Neuronal stem cell (in vitro differentiated cells): Measurements from ENCODE around the gene TBC1D7.

Experiments used
- DNase-seq: peaks from one replicate; pipeline ENCODE4 v3.0.0-alpha.2; 2013; ENCODE audit warnings: low spot score
- H2AFZ ChIP-seq: one replicate; pipeline ENCODE4 v1.6.1; 2013; ENCODE audit warnings: mild to moderate bottlenecking, low read length, inconsistent platforms
- H2AK5ac ChIP-seq: 2 replicates; pipeline ENCODE4 v1.6.1; 2013; ENCODE audit warnings: low read depth, mild to moderate bottlenecking, inconsistent platforms, low read length, moderate library complexity, mixed read lengths
- H2BK120ac ChIP-seq: 2 replicates; pipeline ENCODE4 v1.6.1; 2013; ENCODE audit warnings: low read depth, mild to moderate bottlenecking, inconsistent platforms, low read length, moderate library complexity, mixed read lengths
- H2BK12ac ChIP-seq: one replicate; pipeline ENCODE4 v1.6.1; 2013; ENCODE audit warnings: low read length, inconsistent platforms
- H2BK15ac ChIP-seq: 2 replicates; pipeline ENCODE4 v1.6.1; 2013; ENCODE audit warnings: mild to moderate bottlenecking, low read length, inconsistent platforms, mixed read lengths
- H2BK5ac ChIP-seq: one replicate; pipeline ENCODE4 v1.6.1; 2013; ENCODE audit warnings: inconsistent platforms, mild to moderate bottlenecking, low read length, moderate library complexity
- H3K14ac ChIP-seq: one replicate; pipeline ENCODE4 v1.6.1; 2013; ENCODE audit warnings: low read length, inconsistent platforms
- H3K18ac ChIP-seq: 2 replicates; pipeline ENCODE4 v1.6.1; 2013; ENCODE audit warnings: low read length, inconsistent platforms
- H3K23ac ChIP-seq: 2 replicates; pipeline ENCODE4 v1.6.1; 2013; ENCODE audit warnings: low read depth, mild to moderate bottlenecking, mixed read lengths, low read length, inconsistent platforms; ENCODE audit not compliant: poor library complexity
- H3K27ac ChIP-seq: replicated peaks from 3 replicates; pipeline ENCODE4 v1.5.1; 2013; ENCODE audit warnings: low read length, inconsistent platforms
- H3K27me3 ChIP-seq, 3 experiments: 2 replicates each; pipeline ENCODE4 v1.6.1; 2013; ENCODE audit warnings: low read length in 3 of 3, mild to moderate bottlenecking in 2 of 3, inconsistent platforms in 1 of 3, low read depth in 1 of 3, mixed read lengths in 1 of 3, moderate library complexity in 1 of 3; ENCODE audit not compliant: control insufficient read depth in 3 of 3, insufficient read depth in 3 of 3
- H3K36me3 ChIP-seq, 2 donors: replicated peaks in 1 of 2; 2 replicates each; pipeline ENCODE4 v1.6.1; 2013; ENCODE audit warnings: low read length in 2 of 2; ENCODE audit not compliant: control insufficient read depth in 2 of 2, insufficient read depth in 2 of 2
- H3K4ac ChIP-seq: 2 replicates; pipeline ENCODE4 v1.6.1; 2013; ENCODE audit warnings: inconsistent platforms, mild to moderate bottlenecking, low read length, moderate library complexity
- H3K4me1 ChIP-seq, 2 donors: 1 replicate in 1 of 2; 2 replicates in 1 of 2; pipeline ENCODE4 v1.6.1; 2013; ENCODE audit warnings: low read length in 2 of 2, low read depth in 1 of 2; ENCODE audit not compliant: control insufficient read depth in 2 of 2, insufficient read depth in 1 of 2
- H3K4me2 ChIP-seq: one replicate; pipeline ENCODE4 v1.6.1; 2013; ENCODE audit warnings: mild to moderate bottlenecking, low read length, inconsistent platforms; ENCODE audit not compliant: insufficient read depth, poor library complexity, severe bottlenecking
- H3K4me3 ChIP-seq, 2 donors: 2 replicates each; pipeline ENCODE4 v1.5.1; 2013; ENCODE audit warnings: low read length in 2 of 2, mild to moderate bottlenecking in 2 of 2, inconsistent platforms in 1 of 2, moderate library complexity in 1 of 2
- H3K79me1 ChIP-seq: one replicate; pipeline ENCODE4 v1.6.1; 2013; ENCODE audit warnings: low read depth, mild to moderate bottlenecking, inconsistent platforms, low read length, moderate library complexity
- H3K9ac ChIP-seq: one replicate; pipeline ENCODE4 v1.6.1; 2013; ENCODE audit warnings: mild to moderate bottlenecking, low read depth, low read length, inconsistent platforms; ENCODE audit not compliant: poor library complexity
- H3K9me3 ChIP-seq, 2 donors: replicated peaks in 1 of 2; 2 replicates each; pipeline versions ENCODE3 to v1.6.1; 2013; ENCODE audit warnings: low read length in 2 of 2, mild to moderate bottlenecking in 2 of 2, inconsistent platforms in 1 of 2, low read depth in 1 of 2, mixed read lengths in 1 of 2, moderate library complexity in 1 of 2; ENCODE audit not compliant: control insufficient read depth in 2 of 2, insufficient read depth in 1 of 2
- H4K8ac ChIP-seq: one replicate; pipeline ENCODE4 v1.6.1; 2013; ENCODE audit warnings: low read depth, mild to moderate bottlenecking, inconsistent platforms, low read length, moderate library complexity
- H4K91ac ChIP-seq: one replicate; pipeline ENCODE4 v1.6.1; 2013; ENCODE audit warnings: low read length, low read depth, mild to moderate bottlenecking, inconsistent platforms; ENCODE audit not compliant: poor library complexity
- WGBS, 2 donors: extraction: QIAGEN DNeasy Blood & Tissue Kit; methylation state at CpG; one replicate each; pipeline ENCODE4 v1.1.7; 2013; ENCODE audit warnings: missing lambda C conversion rate in 2 of 2, mixed read lengths in 1 of 2; ENCODE audit not compliant: insufficient read length in 2 of 2, insufficient replicate concordance in 1 of 2; ENCODE audit errors: extremely low coverage in 2 of 2; 5-methylcytosine and 5-hydroxymethylcytosine counted together

The TBC1D7 gene

GRCh38 chr6:13285705-13286104, 42.6 kb downstream of the TBC1D7 start:
- no peak overlapping the region for H3K23ac ChIP-seq
- H3K4me3 ChIP-seq = no peak overlapping the region
- peaks cover 2% of the 10 kb centered on the region for H3K79me1 ChIP-seq
- no peak overlapping the region for H2AFZ ChIP-seq
- H3K9me3 ChIP-seq = peaks cover 16 to 19% of the 10 kb centered on the region in 2 donors
- H3K36me3 ChIP-seq = peaks cover 13 to 15% of the 10 kb centered on the region in 2 donors
- H3K27me3 ChIP-seq = no peaks in the 10 kb centered on the region
- DNase-seq = no peak
- no peak overlapping the region for H2BK15ac ChIP-seq
- H2BK12ac ChIP-seq = no peak overlapping the region
- no peak overlapping the region for H3K4ac ChIP-seq
- H3K14ac ChIP-seq = no peak overlapping the region
- H4K91ac ChIP-seq = no peak overlapping the region
- H3K27ac ChIP-seq = no peak overlapping the region
- H3K4me1 ChIP-seq = peaks cover 0 to 2% of the 10 kb centered on the region in 2 donors
- H3K9ac ChIP-seq = no peak overlapping the region
- no peak overlapping the region for H4K8ac ChIP-seq
- H3K18ac ChIP-seq = no peak overlapping the region
- WGBS, 2 donors = no CpG with 5 or more reads among the region's 2 CpGs
- no peak overlapping the region for H2BK5ac ChIP-seq
- no peak overlapping the region for H2AK5ac ChIP-seq
- H2BK120ac ChIP-seq = no peak overlapping the region
- H3K4me2 ChIP-seq = no peak overlapping the region

- no peak overlapping the region for H3K27ac ChIP-seq
- H2BK120ac ChIP-seq = no peak overlapping the region
- H2AFZ ChIP-seq = no peak overlapping the region
- DNase-seq = no peak
- no peaks in the 10 kb centered on the region for H3K27me3 ChIP-seq
- H3K14ac ChIP-seq = no peak overlapping the region
- H3K9me3 ChIP-seq = peaks cover 16 to 19% of the 10 kb centered on the region in 2 donors
- no peak overlapping the region for H2BK12ac ChIP-seq
- no CpG with 5 or more reads among the region's 6 CpGs for WGBS, 2 donors
- H2AK5ac ChIP-seq = no peak overlapping the region
- no peak overlapping the region for H3K4me3 ChIP-seq
- no peak overlapping the region for H2BK5ac ChIP-seq
- no peak overlapping the region for H3K23ac ChIP-seq
- H4K91ac ChIP-seq = no peak overlapping the region
- peaks cover 0 to 2% of the 10 kb centered on the region in 2 donors for H3K4me1 ChIP-seq
- no peak overlapping the region for H3K4ac ChIP-seq
- peaks cover 2% of the 10 kb centered on the region for H3K79me1 ChIP-seq
- peaks cover 8 to 13% of the 10 kb centered on the region in 2 donors for H3K36me3 ChIP-seq
- H4K8ac ChIP-seq = no peak overlapping the region
- H3K9ac ChIP-seq = no peak overlapping the region
- no peak overlapping the region for H3K4me2 ChIP-seq
- no peak overlapping the region for H3K18ac ChIP-seq
- H2BK15ac ChIP-seq = no peak overlapping the region
Measured at GRCh38 chr6:13284646-13285045, 43.7 kb downstream of the TBC1D7 start.

- Histone ChIP-seq H2BK120ac (no peak overlapping the region), H3K4me1 (peaks cover 0 to 2% of the 10 kb centered on the region in 2 donors), H3K14ac (no peak overlapping the region), H3K27me3 (no peaks in the 10 kb centered on the region), H2AFZ (no peak overlapping the region), H2BK12ac (no peak overlapping the region), H2AK5ac (no peak overlapping the region), H3K4me3 (peak overlapping the region in 1 of 2 donors; percentile 30), H3K27ac (no peak overlapping the region), H2BK5ac (no peak overlapping the region), H3K18ac (no peak overlapping the region), H2BK15ac (no peak overlapping the region), H4K91ac (no peak overlapping the region), H3K4ac (no peak overlapping the region), H3K23ac (peak overlapping the region; percentile 40), H3K9ac (no peak overlapping the region), H3K9me3 (peaks cover 10 to 14% of the 10 kb centered on the region in 2 donors), H3K36me3 (peaks cover 0 to 5% of the 10 kb centered on the region in 2 donors), H3K79me1 (no peaks in the 10 kb centered on the region), H4K8ac (no peak overlapping the region), H3K4me2 (no peak overlapping the region)
- no peak for DNase-seq
- no CpG with 5 or more reads among the region's 14 CpGs for WGBS, 2 donors
Measured at GRCh38 chr6:13283331-13283730, 45.0 kb downstream of the TBC1D7 start.

- no peak for DNase-seq
- Histone ChIP-seq H3K9ac (no peak overlapping the region), H2BK12ac (no peak overlapping the region), H3K23ac (no peak overlapping the region), H3K4ac (no peak overlapping the region), H3K4me3 (peak overlapping the region in 1 of 2 donors; percentile 33), H3K4me2 (no peak overlapping the region), H3K4me1 (peaks cover 0 to 2% of the 10 kb centered on the region in 2 donors), H2AFZ (no peak overlapping the region), H3K36me3 (peaks cover 0 to 2% of the 10 kb centered on the region in 2 donors), H2AK5ac (no peak overlapping the region), H3K79me1 (no peaks in the 10 kb centered on the region), H3K9me3 (peaks cover 8% of the 10 kb centered on the region in 2 donors), H3K27me3 (no peaks in the 10 kb centered on the region), H3K18ac (no peak overlapping the region), H3K14ac (no peak overlapping the region), H2BK15ac (no peak overlapping the region), H4K91ac (no peak overlapping the region), H2BK5ac (no peak overlapping the region), H2BK120ac (no peak overlapping the region), H3K27ac (no peak overlapping the region), H4K8ac (no peak overlapping the region)
- WGBS, 2 donors = no CpG with 5 or more reads among the region's 8 CpGs
Measured at GRCh38 chr6:13282393-13283069, 45.8 kb downstream of the TBC1D7 start.
